Tibial artery (tissue), 4 donors: Measurements from ENCODE around the gene MCAT.
A peak's percentile ranks its signal among the peaks of the same experiment; 100 is the strongest.

ENCODE experiments used
- DNase-seq, 2 donors: peaks; one replicate each; pipeline ENCODE4 v3.0.0-alpha.2; 2019
- H3K27ac ChIP-seq, 2 donors: fragments of 200-600 bp; sonication (generic) in 1 of 2; 1 replicate in 1 of 2; 2 replicates in 1 of 2; pipeline ENCODE4 v1.5.1; 2018 to 2019; ENCODE audit warnings: mild to moderate bottlenecking in 1 of 2
- H3K27me3 ChIP-seq, 2 donors: fragments of 200-600 bp; sonication (generic) in 1 of 2; one replicate each; pipeline versions ENCODE4 v1.5.1 to v1.6.0; 2016 to 2019
- H3K36me3 ChIP-seq, 3 donors: fragments of 200-600 bp; sonication (generic) in 2 of 3; one replicate each; pipeline ENCODE4 v1.5.1; 2016 to 2019; ENCODE audit warnings: mild to moderate bottlenecking in 2 of 3
- H3K4me1 ChIP-seq, 4 donors: fragments of 200-600 bp; sonication (generic) in 2 of 4; 1 replicate in 3 of 4; 2 replicates in 1 of 4; pipeline ENCODE4 v1.5.1; 2016 to 2019
- H3K4me3 ChIP-seq, 2 donors: fragments of 200-600 bp; sonication (generic) in 1 of 2; 1 replicate in 1 of 2; 2 replicates in 1 of 2; pipeline ENCODE4 v1.5.1; 2018 to 2019; ENCODE audit warnings: mild to moderate bottlenecking in 2 of 2
- H3K9me3 ChIP-seq, 3 donors: fragments of 200-600 bp; sonication (generic) in 1 of 3; one replicate each; pipeline ENCODE4 v1.5.1; 2016 to 2019
- CTCF ChIP-seq, 2 experiments: fragments of 200-600 bp in 1 of 2; fragments of 450-650 bp in 1 of 2; IDR thresholded peaks; one replicate each; pipeline ENCODE4 v1.5.1; 2017 to 2019; ENCODE audit warnings: antibody characterized with exemption in 2 of 2, mild to moderate bottlenecking in 1 of 2, moderate library complexity in 1 of 2
- intact Hi-C: fragments of 100-400 bp; cut with DNase I; formaldehyde crosslinking; loops from one replicate; pipeline ENCODE4 v1.15.0; 2023; ENCODE audit warnings: low total_unique reads

The MCAT gene

GRCh38 chr22:43096420-43096819 lies 46.8 kb downstream of the MCAT start:
- H3K27me3 ChIP-seq = no peaks in the 10 kb centered on the region
- no peak for TF ChIP-seq CTCF (IDR thresholded peaks at IDR 0.05)
- H3K27ac ChIP-seq = no peak overlapping the region
- intact Hi-C loops = no loop called here
- no peak overlapping the region for H3K4me3 ChIP-seq
- no peaks in the 10 kb centered on the region for H3K36me3 ChIP-seq
- DNase-seq = no peak
- H3K9me3 ChIP-seq = peaks cover 0 to 3% (median 0%) of the 10 kb centered on the region in 3 donors
- no peaks in the 10 kb centered on the region for H3K4me1 ChIP-seq

GRCh38 chr22:43094551-43094950 lies 48.6 kb downstream of the MCAT start:
- intact Hi-C loops = no loop called here
- H3K27ac ChIP-seq = no peak overlapping the region

GRCh38 chr22:43094085-43094484 lies 49.1 kb downstream of the MCAT start:
- Histone ChIP-seq H3K36me3 (no peaks in the 10 kb centered on the region), H3K4me3 (no peak overlapping the region), H3K27me3 (no peaks in the 10 kb centered on the region), H3K27ac (no peak overlapping the region), H3K9me3 (peaks cover 0 to 3% (median 0%) of the 10 kb centered on the region in 3 donors), H3K4me1 (peaks cover 0 to 7% (median 0%) of the 10 kb centered on the region in 4 donors)
- no peak for TF ChIP-seq CTCF (IDR thresholded peaks at IDR 0.05)
- no peak for DNase-seq
- intact Hi-C loops = no loop called here

More at GRCh38 chr22:43094551-43094950, 48.6 kb downstream of the MCAT start:
- no peaks in the 10 kb centered on the region for H3K36me3 ChIP-seq
- DNase-seq = no peak
- peaks cover 0 to 3% (median 0%) of the 10 kb centered on the region in 3 donors for H3K9me3 ChIP-seq
- no peaks in the 10 kb centered on the region for H3K27me3 ChIP-seq
- no peak overlapping the region for H3K4me3 ChIP-seq
- H3K4me1 ChIP-seq = peaks cover 0 to 6% (median 0%) of the 10 kb centered on the region in 4 donors
- no peak for TF ChIP-seq CTCF (IDR thresholded peaks at IDR 0.05)

GRCh38 chr22:43092085-43092484 lies 51.1 kb downstream of the MCAT start:
- Histone ChIP-seq H3K27ac (no peak overlapping the region), H3K36me3 (no peaks in the 10 kb centered on the region), H3K27me3 (no peaks in the 10 kb centered on the region), H3K4me1 (peaks cover 0 to 12% (median 5%) of the 10 kb centered on the region in 4 donors), H3K4me3 (no peak overlapping the region), H3K9me3 (peaks cover 0 to 3% (median 0%) of the 10 kb centered on the region in 3 donors)
- intact Hi-C loops = no loop called here
- no peak for TF ChIP-seq CTCF (IDR thresholded peaks at IDR 0.05)
- no peak for DNase-seq

GRCh38 chr22:43090130-43090789 lies 52.9 kb downstream of the MCAT start:
- Histone ChIP-seq H3K27me3 (no peaks in the 10 kb centered on the region), H3K36me3 (no peaks in the 10 kb centered on the region), H3K4me3 (no peak overlapping the region), H3K9me3 (no peaks in the 10 kb centered on the region), H3K27ac (no peak overlapping the region), H3K4me1 (peaks cover 0 to 12% (median 5%) of the 10 kb centered on the region in 4 donors)
- peak in 1 of 2 donors; percentile 62 for DNase-seq
- TF ChIP-seq CTCF (IDR thresholded peaks at IDR 0.05) = peak; percentile 20 to 26
- intact Hi-C loops = no loop called here
